CD8-positive, alpha-beta memory T cell (primary cell): ENCODE measurements around the gene PCSK2. TPM values are rescaled to one million over a fixed set of nuclear protein-coding genes. Genes with fewer than 3 reads are reported as not detected.

Source experiments
- CTCF ChIA-PET: fragments of 350-600 bp; sonication (Branson Sonifier 250); formaldehyde crosslinking; loops from one replicate; lab custom pipeline; 2021; ENCODE audit warnings: antibody characterized with exemption; lab: Charles Lee
- POLR2A ChIA-PET: fragments of 350-600 bp; sonication (Branson Sonifier 250); formaldehyde crosslinking; loops from one replicate; lab custom pipeline; 2021; ENCODE audit warnings: antibody characterized with exemption; lab: Charles Lee
- DNase-seq, 5 donors: peaks; one replicate each; pipeline versions ENCODE4 v3.0.0 to v3.0.0-alpha.2; 2020 to 2022; ENCODE audit warnings: mixed read lengths in 1 of 5
- H3K27ac ChIP-seq: one replicate; pipeline ENCODE4 v1.7.0; 2013; ENCODE audit warnings: low read depth, mild to moderate bottlenecking, low read length, moderate library complexity
- H3K27me3 ChIP-seq: 2 replicates; pipeline ENCODE4 v1.7.0; 2013; ENCODE audit warnings: low read length, mild to moderate bottlenecking; ENCODE audit not compliant: insufficient read depth, poor library complexity, severe bottlenecking
- H3K36me3 ChIP-seq: 2 replicates; pipeline ENCODE4 v1.7.0; 2013; ENCODE audit warnings: mild to moderate bottlenecking, low read length, moderate library complexity; ENCODE audit not compliant: insufficient read depth
- H3K4me1 ChIP-seq: 2 replicates; pipeline ENCODE4 v1.7.0; 2013; ENCODE audit warnings: mild to moderate bottlenecking, low read length, moderate library complexity; ENCODE audit not compliant: insufficient read depth
- H3K4me3 ChIP-seq: 2 replicates; pipeline ENCODE4 v1.7.0; 2013; ENCODE audit warnings: mild to moderate bottlenecking, low read length
- H3K9me3 ChIP-seq: 2 replicates; pipeline ENCODE4 v1.7.0; 2013; ENCODE audit warnings: mild to moderate bottlenecking, low read length
- H3K27ac Mint-ChIP-seq, 8 donors: one replicate each; pipeline ENCODE4 v1.8.0; 2020 to 2021; ENCODE audit warnings: mixed read lengths in 8 of 8, mild to moderate bottlenecking in 6 of 8, inconsistent platforms in 3 of 8, moderate library complexity in 3 of 8
- H3K27me3 Mint-ChIP-seq, 2 donors: one replicate each; pipeline ENCODE4 v1.8.0; 2020 to 2021; ENCODE audit warnings: mixed read lengths in 2 of 2, mild to moderate bottlenecking in 1 of 2, moderate library complexity in 1 of 2
- H3K36me3 Mint-ChIP-seq, 3 donors: one replicate each; pipeline ENCODE4 v1.8.0; 2020 to 2021; ENCODE audit warnings: mixed read lengths in 3 of 3, inconsistent platforms in 1 of 3, mild to moderate bottlenecking in 1 of 3
- H3K4me1 Mint-ChIP-seq, 3 donors: one replicate each; pipeline ENCODE4 v1.8.0; 2020 to 2021; ENCODE audit warnings: mixed read lengths in 3 of 3, inconsistent platforms in 1 of 3, mild to moderate bottlenecking in 1 of 3
- H3K4me3 Mint-ChIP-seq, 7 donors: one replicate each; pipeline ENCODE4 v1.8.0; 2020 to 2021; ENCODE audit warnings: mixed read lengths in 7 of 7, mild to moderate bottlenecking in 6 of 7, moderate library complexity in 4 of 7, inconsistent platforms in 2 of 7
- H3K9me3 Mint-ChIP-seq, 5 donors: one replicate each; pipeline ENCODE4 v1.8.0; 2020 to 2022; ENCODE audit warnings: mixed read lengths in 5 of 5, mild to moderate bottlenecking in 3 of 5, moderate library complexity in 2 of 5, inconsistent platforms in 1 of 5
- polyA plus RNA-seq: library from polyadenylated mRNA; unstranded; fragments of 300-500 nt; fragmentation: Illumina TruSeq; gene quantifications from one replicate; pipeline ENCODE4 v1.2.3, GENCODE V29; 2021
- total RNA-seq, 2 experiments: library from RNA; stranded (reverse); gene quantifications; one replicate each; pipeline ENCODE4 v1.2.3, GENCODE V29; 2021

Gene PCSK2
- total and polyA plus RNA-seq, 3 experiments from 2014 or later = not detected

GRCh38 chr20:17482536-17482935 is 255.7 kb downstream of the PCSK2 start:
- no peaks in the 10 kb centered on the region for H3K4me1 ChIP-seq
- no peaks in the 10 kb centered on the region for H3K4me1 Mint-ChIP-seq
- H3K4me3 ChIP-seq = no peak overlapping the region
- H3K27me3 ChIP-seq = no peaks in the 10 kb centered on the region
- ChIA-PET POLR2A (no interaction called here), CTCF (no interaction called here)
- H3K9me3 ChIP-seq = no peaks in the 10 kb centered on the region
- H3K36me3 Mint-ChIP-seq = no peaks in the 10 kb centered on the region
- no peaks in the 10 kb centered on the region for H3K36me3 ChIP-seq
- H3K27ac Mint-ChIP-seq = no peak overlapping the region
- H3K4me3 Mint-ChIP-seq = no peak overlapping the region
- DNase-seq = no peak
- peaks cover 10 to 38% of the 10 kb centered on the region in 2 donors for H3K27me3 Mint-ChIP-seq
- H3K27ac ChIP-seq = no peak overlapping the region
- no peaks in the 10 kb centered on the region for H3K9me3 Mint-ChIP-seq

GRCh38 chr20:17485017-17485416 is 258.2 kb downstream of the PCSK2 start:
- Histone ChIP-seq H3K9me3 (no peaks in the 10 kb centered on the region), H3K36me3 (no peaks in the 10 kb centered on the region), H3K4me3 (no peak overlapping the region), H3K27me3 (no peaks in the 10 kb centered on the region), H3K27ac (no peak overlapping the region), H3K4me1 (no peaks in the 10 kb centered on the region)
- ChIA-PET POLR2A (no interaction called here), CTCF (no interaction called here)
- Mint-ChIP-seq H3K27me3 (peaks cover 15 to 38% of the 10 kb centered on the region in 2 donors), H3K9me3 (no peaks in the 10 kb centered on the region), H3K36me3 (no peaks in the 10 kb centered on the region), H3K4me3 (no peak overlapping the region), H3K4me1 (no peaks in the 10 kb centered on the region), H3K27ac (no peak overlapping the region)
- no peak for DNase-seq

- H3K9me3 Mint-ChIP-seq = no peaks in the 10 kb centered on the region
- H3K27me3 Mint-ChIP-seq = peaks cover 5 to 20% of the 10 kb centered on the region in 2 donors
- no peaks in the 10 kb centered on the region for H3K27me3 ChIP-seq
- no peak overlapping the region for H3K27ac ChIP-seq
- H3K27ac Mint-ChIP-seq = no peak overlapping the region
- ChIA-PET CTCF (no interaction called here), POLR2A (no interaction called here)
- H3K36me3 Mint-ChIP-seq = peaks cover 0 to 1% (median 0%) of the 10 kb centered on the region in 3 donors
- no peak overlapping the region for H3K4me3 Mint-ChIP-seq
- no peaks in the 10 kb centered on the region for H3K36me3 ChIP-seq
- DNase-seq = no peak
- no peak overlapping the region for H3K4me3 ChIP-seq
- H3K4me1 ChIP-seq = no peaks in the 10 kb centered on the region
- no peaks in the 10 kb centered on the region for H3K4me1 Mint-ChIP-seq
- no peaks in the 10 kb centered on the region for H3K9me3 ChIP-seq
Observed at GRCh38 chr20:17488916-17489600, 262.2 kb downstream of the PCSK2 start.

GRCh38 chr20:17490501-17490900 is 263.7 kb downstream of the PCSK2 start:
- no peak for DNase-seq
- peaks cover 5 to 10% of the 10 kb centered on the region in 2 donors for H3K27me3 Mint-ChIP-seq

GRCh38 chr20:17491041-17491440 is 264.2 kb downstream of the PCSK2 start:
- Histone ChIP-seq H3K9me3 (no peaks in the 10 kb centered on the region), H3K27me3 (no peaks in the 10 kb centered on the region), H3K4me1 (no peaks in the 10 kb centered on the region), H3K27ac (no peak overlapping the region), H3K36me3 (no peaks in the 10 kb centered on the region), H3K4me3 (no peak overlapping the region)
- no peaks in the 10 kb centered on the region for H3K4me1 Mint-ChIP-seq
- H3K27me3 Mint-ChIP-seq = peaks cover 5 to 9% of the 10 kb centered on the region in 2 donors
- H3K9me3 Mint-ChIP-seq = no peaks in the 10 kb centered on the region
- ChIA-PET POLR2A (no interaction called here), CTCF (no interaction called here)
- peaks cover 0 to 1% (median 0%) of the 10 kb centered on the region in 3 donors for H3K36me3 Mint-ChIP-seq
- H3K4me3 Mint-ChIP-seq = no peak overlapping the region
- DNase-seq = no peak
- H3K27ac Mint-ChIP-seq = no peak overlapping the region

More at GRCh38 chr20:17490501-17490900, 263.7 kb downstream of the PCSK2 start:
- Mint-ChIP-seq H3K27ac (no peak overlapping the region), H3K9me3 (no peaks in the 10 kb centered on the region), H3K4me1 (no peaks in the 10 kb centered on the region), H3K36me3 (peaks cover 0 to 1% (median 0%) of the 10 kb centered on the region in 3 donors), H3K4me3 (no peak overlapping the region)
- H3K4me3 ChIP-seq = no peak overlapping the region
- CTCF ChIA-PET = no interaction called here
- POLR2A ChIA-PET = no interaction called here
- no peaks in the 10 kb centered on the region for H3K27me3 ChIP-seq
- H3K4me1 ChIP-seq = no peaks in the 10 kb centered on the region
- no peaks in the 10 kb centered on the region for H3K36me3 ChIP-seq
- H3K27ac ChIP-seq = no peak overlapping the region
- no peaks in the 10 kb centered on the region for H3K9me3 ChIP-seq

- Mint-ChIP-seq H3K9me3 (no peaks in the 10 kb centered on the region), H3K4me1 (no peaks in the 10 kb centered on the region), H3K36me3 (peaks cover 0 to 1% (median 0%) of the 10 kb centered on the region in 3 donors), H3K4me3 (no peak overlapping the region), H3K27ac (no peak overlapping the region), H3K27me3 (peaks cover 5 to 7% of the 10 kb centered on the region in 2 donors)
- H3K36me3 ChIP-seq = no peaks in the 10 kb centered on the region
- CTCF ChIA-PET = no interaction called here
- H3K4me1 ChIP-seq = no peaks in the 10 kb centered on the region
- POLR2A ChIA-PET = no interaction called here
- no peak overlapping the region for H3K4me3 ChIP-seq
- no peak overlapping the region for H3K27ac ChIP-seq
- H3K9me3 ChIP-seq = no peaks in the 10 kb centered on the region
- no peaks in the 10 kb centered on the region for H3K27me3 ChIP-seq
- no peak for DNase-seq
Observed at GRCh38 chr20:17491488-17491887, 264.6 kb downstream of the PCSK2 start.

GRCh38 chr20:17493173-17493572 is 266.3 kb downstream of the PCSK2 start:
- peaks cover 0 to 1% (median 0%) of the 10 kb centered on the region in 3 donors for H3K36me3 Mint-ChIP-seq
- no peak overlapping the region for H3K4me3 Mint-ChIP-seq
- no peaks in the 10 kb centered on the region for H3K9me3 Mint-ChIP-seq
- Histone ChIP-seq H3K9me3 (no peaks in the 10 kb centered on the region), H3K4me3 (no peak overlapping the region), H3K4me1 (no peaks in the 10 kb centered on the region), H3K27ac (no peak overlapping the region), H3K36me3 (no peaks in the 10 kb centered on the region), H3K27me3 (no peaks in the 10 kb centered on the region)
- ChIA-PET CTCF (no interaction called here), POLR2A (no interaction called here)
- H3K27ac Mint-ChIP-seq = peak overlapping the region in 1 of 8 donors; percentile 39
- DNase-seq = no peak
- peaks cover 3 to 7% of the 10 kb centered on the region in 2 donors for H3K27me3 Mint-ChIP-seq
- no peaks in the 10 kb centered on the region for H3K4me1 Mint-ChIP-seq

GRCh38 chr20:17494201-17494600 is 267.4 kb downstream of the PCSK2 start:
- Mint-ChIP-seq H3K9me3 (no peaks in the 10 kb centered on the region), H3K27ac (peak overlapping the region in 1 of 8 donors; percentile 39), H3K4me3 (no peak overlapping the region), H3K4me1 (no peaks in the 10 kb centered on the region), H3K27me3 (peaks cover 6 to 8% of the 10 kb centered on the region in 2 donors), H3K36me3 (peaks cover 0 to 1% (median 0%) of the 10 kb centered on the region in 3 donors)
- Histone ChIP-seq H3K36me3 (no peaks in the 10 kb centered on the region), H3K4me1 (no peaks in the 10 kb centered on the region), H3K9me3 (no peaks in the 10 kb centered on the region), H3K27ac (no peak overlapping the region), H3K4me3 (no peak overlapping the region), H3K27me3 (no peaks in the 10 kb centered on the region)
- CTCF ChIA-PET = interaction anchor here (2.0 kb wide), 1 partner anchor 11 kb away, joined by 9 read pairs; no protein-coding TSS in a partner anchor
- no peak for DNase-seq
- POLR2A ChIA-PET = no interaction called here
